Measurements from ENCODE around the gene MARCHF6. TPM values are rescaled to one million over a fixed set of nuclear protein-coding genes. Genes with fewer than 3 reads are reported as not detected.
"Not testable (repeated sequence)": the region's sequence is repeated elsewhere in the genome, so short reads cannot be mapped to it uniquely, and the experiment has no call there.

Gene MARCHF6
- total RNA-seq, 1 donor from 2014 or later = 67.4 TPM

DNA sequence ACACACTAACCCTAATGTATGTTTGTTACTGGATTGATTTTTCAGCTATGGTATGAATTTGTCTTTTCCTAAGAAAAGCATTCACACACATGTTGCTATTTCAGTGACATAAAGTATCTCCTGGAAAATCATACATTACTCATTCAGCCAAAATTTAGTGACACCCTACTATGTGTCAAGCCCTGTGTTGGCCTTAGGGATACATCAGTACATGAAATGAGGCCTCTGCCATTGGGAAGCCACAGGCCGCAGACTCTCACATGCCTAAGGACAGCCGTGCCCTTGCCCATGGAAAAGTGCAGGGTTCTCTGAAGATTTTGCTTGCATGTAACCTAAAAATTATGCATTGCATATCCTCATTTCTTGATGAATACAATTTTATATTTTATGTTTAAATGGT is 5.2 kb upstream of the MARCHF6 start:
- DNase-seq (ENCODE audit: low spot score) = no peak
- no peak for ATAC-seq

DNA sequence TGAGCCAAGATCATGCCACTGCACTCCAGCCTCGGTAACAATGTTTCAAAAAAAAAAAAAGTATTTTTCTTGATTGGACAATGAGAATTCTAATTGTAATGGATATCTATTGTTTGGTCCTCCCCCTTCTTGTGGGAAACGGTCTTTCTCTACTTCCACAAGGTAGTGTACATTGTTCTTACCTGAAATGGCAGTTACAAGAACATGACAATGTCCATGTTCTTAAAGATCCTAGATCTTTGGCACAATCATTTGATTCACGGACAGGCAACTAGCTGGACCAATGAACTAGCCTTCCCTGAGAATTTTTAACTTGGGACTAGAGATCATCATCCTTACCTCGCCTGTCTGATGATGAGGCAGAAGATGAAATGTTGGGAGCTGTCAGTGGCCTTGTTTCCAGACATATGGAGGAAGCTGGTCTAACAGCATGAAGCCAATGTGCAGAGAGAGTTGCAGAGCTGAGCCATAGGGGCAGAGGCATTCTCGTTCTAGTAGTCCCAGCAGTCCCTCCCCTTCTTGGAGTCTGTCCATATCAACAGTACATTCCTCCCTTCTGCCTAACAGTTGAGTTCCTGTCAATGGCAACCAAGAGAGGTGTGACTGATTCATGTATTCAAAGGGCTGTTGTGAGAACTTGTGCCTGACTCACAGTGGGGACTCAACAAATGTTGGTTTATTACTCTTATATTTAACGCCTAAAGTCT is 2.1 kb upstream of the MARCHF6 start:
- ATAC-seq (no peak), DNase-seq (ENCODE audit: low spot score) (no peak)

DNA sequence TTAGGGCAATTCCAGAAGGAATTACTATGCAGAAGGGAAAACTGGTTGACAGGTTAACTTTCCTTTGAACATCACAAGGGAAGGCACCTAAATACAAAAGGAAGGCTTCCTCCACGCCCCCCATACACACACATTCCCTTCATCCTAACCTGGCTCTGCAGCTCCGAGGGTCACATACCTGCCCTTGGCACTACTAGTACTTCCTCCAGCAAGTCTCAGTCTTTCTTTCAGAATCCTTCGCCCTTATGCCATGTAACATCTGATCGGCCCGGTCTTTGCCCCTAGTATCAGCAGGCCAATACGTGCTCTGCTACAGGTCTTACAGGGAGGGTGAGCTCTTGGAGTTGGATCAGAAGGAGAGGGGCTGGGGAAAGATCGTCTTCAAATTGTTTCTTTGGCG is 1.6 kb upstream of the MARCHF6 start:
- DNase-seq (ENCODE audit: low spot score) (no peak), ATAC-seq (no peak)

DNA sequence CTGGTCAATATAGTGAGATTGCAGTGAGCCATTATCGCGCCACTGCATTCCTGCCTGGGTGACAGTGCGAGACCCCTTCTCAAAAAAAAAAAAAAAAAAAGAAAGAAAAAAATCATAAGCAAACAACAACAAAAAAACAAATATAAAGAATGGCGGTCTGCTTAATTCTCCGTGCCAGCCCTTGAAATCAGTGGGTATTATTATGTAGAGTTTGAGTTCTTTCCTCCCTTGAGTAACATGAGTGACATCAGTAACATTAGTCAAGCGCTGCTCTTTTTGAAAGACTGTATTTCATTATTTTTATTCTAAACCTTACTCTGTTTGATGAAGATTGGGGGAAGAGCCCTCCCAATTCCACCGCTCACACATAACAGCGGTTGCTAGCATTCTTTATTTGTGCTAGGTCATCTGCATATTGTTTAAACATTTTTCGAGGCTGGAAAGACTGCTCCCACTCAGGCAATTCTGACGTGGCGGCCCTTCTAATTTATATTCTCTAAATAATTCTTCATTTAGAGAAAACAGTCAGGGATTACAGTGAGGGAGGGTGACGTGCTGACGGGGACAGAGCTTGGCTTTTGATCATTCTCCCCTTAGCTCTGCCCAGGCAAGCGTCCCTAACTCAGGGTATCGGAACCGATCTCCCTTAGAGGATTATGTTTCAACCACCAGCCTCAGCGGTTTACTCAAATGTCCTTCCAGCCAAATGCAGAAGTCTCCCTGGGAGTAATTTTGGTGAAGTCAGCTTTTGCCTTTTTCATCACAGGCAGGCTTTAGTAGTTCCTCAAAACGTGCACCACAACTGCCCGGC is 860 bp upstream of the MARCHF6 start:
- ATAC-seq (peak; percentile 38), DNase-seq (ENCODE audit: low spot score) (no peak)

DNA sequence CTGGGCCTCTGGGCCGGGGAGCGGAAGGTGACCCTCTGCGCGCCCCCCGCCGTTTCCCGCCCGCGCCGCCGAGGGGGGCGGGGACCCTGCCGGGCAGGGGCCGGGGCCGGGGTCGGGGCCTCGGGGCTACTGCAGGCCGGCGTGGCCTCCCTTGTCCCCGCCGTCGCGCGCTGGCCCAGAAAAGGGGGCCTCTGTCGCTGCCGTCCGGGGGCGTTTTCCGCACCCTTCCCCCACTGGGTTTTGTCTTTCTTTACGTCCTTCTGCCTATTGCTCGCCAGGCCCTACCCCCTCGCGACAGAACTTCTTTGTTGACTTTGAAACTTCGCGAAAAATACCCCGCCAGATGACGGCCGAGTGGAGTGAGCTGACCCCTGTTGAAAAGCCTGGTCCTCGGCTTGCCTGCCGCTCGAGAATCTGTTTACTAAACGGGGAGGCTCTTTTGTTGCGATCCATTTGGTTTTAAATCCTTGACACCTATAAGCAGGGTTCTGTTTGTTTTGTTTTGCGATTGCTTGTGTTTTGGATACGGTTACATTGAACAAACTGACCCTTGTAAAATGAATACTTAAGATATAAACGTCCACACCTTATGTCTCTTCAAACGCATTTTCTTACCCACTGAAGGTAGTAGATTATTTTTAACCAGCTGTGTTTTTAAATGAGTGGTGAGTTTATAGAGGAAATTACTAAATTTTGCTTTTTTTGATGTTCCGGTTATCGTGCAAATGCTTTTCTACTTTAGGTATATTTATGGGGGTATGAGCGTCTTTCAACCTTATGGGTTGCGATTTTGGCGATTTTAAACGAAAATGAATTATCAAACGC is 765 bp downstream of the MARCHF6 start:
- peak; percentile 23 for ATAC-seq
- peak; percentile 62 for DNase-seq (ENCODE audit: low spot score)

DNA sequence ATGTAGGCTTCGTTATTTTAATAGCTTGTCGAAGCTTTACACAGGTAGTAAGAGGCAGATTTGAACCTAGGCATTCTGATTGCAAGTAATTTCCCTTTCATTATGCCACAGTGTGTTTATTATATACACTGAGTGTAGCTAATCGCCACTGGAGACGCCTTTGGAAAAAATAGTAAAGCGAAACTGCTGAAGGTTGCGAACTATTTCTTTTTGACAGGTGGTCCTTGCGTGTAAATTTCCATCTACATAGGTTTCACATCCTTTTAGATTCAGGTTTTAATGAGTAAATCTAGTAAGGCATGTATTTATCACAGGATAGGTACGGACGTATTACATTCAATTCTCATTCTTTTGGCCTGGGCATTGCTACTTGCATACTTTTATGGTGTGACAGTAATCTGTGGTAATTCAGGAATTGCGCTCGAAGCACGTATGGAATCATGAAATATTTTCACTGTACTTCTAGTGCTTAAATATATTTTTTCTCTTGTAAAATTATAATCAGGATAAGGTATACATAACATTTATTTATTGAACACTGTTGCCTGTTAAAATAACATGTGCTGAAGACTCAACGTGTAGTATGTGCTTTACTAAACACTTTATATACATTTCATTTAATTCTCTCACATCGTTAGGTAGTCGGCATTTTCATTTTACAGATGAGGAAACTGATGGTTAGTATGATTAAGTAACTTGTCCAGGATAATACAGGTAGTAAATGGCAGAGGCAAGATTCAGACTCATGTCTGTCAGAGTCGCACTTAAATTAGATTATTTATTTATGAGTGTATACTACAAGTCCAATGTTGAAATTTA is 1.8 kb downstream of the MARCHF6 start:
- DNase-seq (ENCODE audit: low spot score) (no peak), ATAC-seq (no peak)

DNA sequence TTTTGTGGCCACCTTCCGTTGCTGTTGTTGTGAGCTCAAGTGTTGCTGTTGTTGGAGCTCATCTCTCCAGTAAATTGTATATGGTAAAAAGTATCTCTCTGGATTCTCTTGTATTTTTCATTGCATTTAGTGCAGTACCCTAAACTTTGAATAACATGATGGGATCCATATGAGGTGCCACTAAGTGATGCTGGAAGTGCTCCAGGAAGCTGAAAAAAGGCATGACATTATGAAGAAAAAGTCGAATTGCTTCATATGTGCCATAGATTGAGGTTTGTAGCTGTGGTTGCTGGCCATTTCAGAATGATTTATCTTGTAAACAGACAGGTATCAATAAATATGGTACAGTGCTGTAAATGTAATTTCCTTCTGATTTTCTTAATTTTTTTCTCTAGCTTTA is 5.5 kb downstream of the MARCHF6 start:
- ATAC-seq (no peak), DNase-seq (ENCODE audit: low spot score) (no peak)

DNA sequence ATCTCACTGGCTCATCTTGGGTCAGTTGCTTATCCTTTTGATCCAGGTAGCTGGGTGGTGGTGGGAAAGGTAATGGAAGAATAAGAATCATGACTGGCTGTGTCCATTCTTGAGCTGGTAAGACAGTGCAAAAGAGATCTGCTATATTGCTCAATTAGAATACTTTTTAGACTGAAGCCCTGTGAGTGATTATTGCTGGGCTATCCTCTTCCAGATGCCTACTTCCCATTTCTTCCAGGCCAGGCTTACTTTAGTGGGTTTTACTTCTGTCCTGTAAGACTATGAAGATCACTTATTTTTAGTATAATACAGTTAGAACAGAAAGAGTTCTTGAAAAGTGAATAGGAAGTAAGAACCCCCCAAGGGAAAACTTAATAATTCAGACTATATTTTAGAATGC is 7.2 kb downstream of the MARCHF6 start:
- no peak for ATAC-seq

DNA sequence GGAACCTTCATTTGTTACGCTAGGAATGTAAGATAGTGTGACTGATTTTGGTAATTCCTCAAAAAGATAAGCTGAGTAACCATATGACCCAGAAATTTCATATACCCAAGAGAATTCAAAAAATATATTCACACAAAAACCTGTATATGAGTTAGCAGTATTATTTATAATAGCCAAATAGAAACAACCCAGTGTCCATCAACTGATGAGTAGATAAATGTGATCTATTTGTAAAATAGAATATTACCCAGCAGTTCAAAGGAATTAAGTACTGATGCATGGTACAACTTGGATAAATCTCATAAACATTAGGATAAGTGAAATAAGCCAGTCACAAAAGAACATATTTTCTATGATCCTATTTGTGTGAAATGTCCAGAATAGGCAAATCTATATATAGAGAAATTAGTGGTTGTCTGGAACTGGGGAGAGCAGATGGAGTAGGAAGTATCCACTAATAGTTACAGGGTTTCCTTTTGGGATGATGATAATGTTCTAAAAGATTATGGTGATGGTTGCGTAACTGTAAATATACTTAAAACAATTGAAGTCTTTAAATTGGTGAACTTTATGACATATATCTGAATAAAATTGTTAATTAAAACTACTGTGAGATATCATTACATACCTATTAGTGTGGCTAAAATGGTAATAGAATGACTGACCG is 10.2 kb downstream of the MARCHF6 start:
- ATAC-seq (no peak), DNase-seq (ENCODE audit: low spot score) (no peak)

More for the DNA sequence above, 7.2 kb downstream of the MARCHF6 start:
- DNase-seq (ENCODE audit: low spot score) = no peak

DNA sequence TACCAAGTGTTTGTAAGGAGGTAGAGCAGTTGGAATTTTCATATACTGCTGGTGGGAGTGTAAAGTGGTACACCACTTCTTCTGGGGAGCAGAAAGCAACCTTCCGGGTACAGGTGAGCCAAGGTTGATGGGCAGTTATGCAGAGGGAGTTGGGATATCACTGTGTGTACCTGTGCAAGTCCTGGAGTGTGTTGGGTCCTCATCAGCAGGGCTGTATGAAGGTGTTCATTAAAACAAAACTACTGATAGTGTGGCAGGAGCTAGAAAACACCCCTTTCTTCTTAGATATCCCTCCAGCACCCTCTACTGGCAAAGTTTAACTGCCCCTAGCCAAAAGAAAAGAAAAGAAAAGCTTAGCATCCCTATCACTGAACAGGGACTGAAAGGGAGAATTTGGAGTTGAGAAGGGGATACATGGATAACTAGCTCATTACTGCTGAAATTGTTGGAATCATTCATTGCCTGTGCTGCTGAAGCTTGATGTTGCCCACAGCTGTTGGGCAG is 10.7 kb downstream of the MARCHF6 start:
- peak; percentile 91 for ATAC-seq

DNA sequence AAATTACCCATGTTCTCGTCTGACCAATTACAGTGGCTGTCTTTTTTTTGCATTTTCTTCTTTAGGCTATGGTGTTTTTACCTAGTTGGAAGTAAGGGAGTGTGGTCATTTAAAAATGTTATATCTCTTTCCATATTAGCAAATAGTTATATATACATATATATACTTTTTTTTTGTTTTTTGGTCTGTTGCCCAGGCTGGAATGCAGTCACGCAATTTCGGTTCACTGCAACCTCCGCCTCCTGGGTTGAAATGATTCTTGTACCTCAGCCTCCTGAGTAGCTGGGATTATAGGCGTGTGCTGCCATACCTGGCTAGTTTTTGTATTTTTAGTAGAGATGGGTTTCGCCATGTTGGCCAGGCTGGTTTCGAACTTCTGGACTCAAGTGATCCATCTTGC is 12.3 kb downstream of the MARCHF6 start:
- DNase-seq (ENCODE audit: low spot score) (no peak), ATAC-seq (no peak)

More for the DNA sequence above, 10.7 kb downstream of the MARCHF6 start:
- no peak for DNase-seq (ENCODE audit: low spot score)

DNA sequence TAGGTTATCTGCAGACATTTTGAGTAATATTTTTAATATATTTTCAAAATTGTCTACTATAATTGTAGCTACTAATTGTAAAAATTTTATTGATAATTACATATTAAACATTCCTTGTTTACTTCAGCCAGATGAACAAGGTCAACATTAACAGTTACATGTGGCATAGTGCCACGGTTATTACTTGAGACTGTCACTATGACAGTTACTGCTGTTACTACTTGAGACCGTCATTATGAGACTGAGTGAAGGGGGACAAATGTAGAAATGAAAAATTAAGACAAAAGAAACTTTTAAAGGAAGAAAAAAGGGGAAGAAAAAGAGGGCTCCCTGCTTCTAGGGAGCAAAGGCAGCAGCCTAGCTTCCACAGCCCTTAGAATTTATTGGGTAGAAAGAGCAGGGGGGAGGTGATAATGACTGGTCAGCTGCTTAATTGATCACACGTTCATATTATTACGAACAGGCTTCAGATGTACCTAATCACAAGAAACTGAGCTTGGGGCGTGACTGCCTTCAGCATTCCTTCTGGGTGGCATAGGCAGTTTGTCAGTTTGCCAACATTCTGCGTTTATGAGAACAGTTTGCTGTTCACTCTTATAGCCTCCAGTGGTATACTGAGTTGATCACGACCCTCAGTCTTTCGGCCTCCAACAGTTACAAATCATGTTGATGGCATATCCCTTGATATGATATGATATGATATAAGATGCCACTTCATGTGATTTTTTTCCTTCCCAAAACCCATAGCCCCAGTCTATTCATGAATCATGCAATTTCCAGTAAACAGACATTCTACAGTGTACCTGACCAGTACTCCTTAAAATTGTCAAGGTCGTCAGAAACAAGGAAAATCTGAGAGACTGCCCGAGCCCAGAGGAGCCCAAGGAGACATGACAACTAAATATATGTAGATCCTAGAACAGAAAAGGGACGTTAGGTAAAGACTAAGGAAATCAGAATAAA is 13.1 kb downstream of the MARCHF6 start:
- DNase-seq (ENCODE audit: low spot score) (no peak), ATAC-seq (no peak)

DNA sequence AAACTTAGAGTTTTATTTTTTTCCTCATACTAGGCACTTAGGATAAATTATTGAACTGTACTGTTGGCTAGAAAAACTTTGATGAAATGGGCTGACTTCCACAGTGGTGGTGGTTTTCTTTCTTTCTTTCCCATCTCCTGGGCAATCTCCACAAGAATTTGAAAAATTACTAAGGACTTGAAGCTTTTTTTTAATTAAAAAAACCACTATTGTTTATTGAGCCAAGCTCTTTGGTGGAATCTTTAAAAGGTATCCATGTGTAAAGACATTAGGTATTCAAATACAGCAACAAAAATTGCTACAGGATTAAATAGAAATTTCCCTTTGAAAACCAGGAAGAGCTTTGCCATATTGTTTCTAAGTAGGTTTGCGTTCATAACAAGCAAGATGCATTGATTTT is 14.1 kb downstream of the MARCHF6 start:
- ATAC-seq = no peak
- no peak for DNase-seq (ENCODE audit: low spot score)

DNA sequence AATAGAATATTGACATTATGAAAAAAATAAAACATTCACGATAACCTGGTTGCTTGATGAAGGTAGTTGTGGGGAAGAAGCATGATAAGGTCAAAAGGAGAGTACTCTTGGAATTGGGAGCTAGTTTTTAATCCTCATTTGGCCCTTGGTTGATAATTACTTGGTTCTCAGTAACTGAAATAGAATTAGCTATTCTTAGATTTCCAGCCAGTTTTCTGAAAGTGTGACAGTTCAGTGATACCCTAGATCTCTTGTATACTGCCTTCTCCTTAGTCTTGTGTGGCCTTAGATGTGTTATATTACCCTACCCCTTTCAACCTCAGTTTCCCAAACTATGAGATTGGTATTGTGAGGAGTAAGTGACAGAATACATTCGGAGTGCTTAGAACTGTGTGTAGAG is 17.4 kb downstream of the MARCHF6 start:
- no peak for DNase-seq (ENCODE audit: low spot score)
- ATAC-seq = no peak

DNA sequence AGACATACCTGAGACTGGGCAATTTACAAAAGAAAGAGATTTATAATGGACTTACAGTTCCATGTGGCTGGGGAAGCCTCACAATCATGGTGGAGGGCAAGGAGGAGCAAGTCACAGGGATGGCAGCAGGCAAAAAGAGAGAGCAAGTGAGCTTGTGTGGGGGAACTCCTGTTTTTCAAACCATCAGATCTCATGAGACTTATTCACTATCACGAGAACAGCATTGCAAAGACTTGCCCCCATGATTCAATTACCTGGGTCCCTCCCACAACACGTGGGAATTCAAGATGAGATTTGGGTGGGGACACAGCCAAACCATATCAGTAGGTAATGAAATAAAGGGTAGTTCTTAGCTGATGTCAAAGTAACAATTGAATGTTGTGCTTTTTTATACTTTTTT is 17.9 kb downstream of the MARCHF6 start:
- not testable (repeated sequence) for DNase-seq (ENCODE audit: low spot score); ATAC-seq

DNA sequence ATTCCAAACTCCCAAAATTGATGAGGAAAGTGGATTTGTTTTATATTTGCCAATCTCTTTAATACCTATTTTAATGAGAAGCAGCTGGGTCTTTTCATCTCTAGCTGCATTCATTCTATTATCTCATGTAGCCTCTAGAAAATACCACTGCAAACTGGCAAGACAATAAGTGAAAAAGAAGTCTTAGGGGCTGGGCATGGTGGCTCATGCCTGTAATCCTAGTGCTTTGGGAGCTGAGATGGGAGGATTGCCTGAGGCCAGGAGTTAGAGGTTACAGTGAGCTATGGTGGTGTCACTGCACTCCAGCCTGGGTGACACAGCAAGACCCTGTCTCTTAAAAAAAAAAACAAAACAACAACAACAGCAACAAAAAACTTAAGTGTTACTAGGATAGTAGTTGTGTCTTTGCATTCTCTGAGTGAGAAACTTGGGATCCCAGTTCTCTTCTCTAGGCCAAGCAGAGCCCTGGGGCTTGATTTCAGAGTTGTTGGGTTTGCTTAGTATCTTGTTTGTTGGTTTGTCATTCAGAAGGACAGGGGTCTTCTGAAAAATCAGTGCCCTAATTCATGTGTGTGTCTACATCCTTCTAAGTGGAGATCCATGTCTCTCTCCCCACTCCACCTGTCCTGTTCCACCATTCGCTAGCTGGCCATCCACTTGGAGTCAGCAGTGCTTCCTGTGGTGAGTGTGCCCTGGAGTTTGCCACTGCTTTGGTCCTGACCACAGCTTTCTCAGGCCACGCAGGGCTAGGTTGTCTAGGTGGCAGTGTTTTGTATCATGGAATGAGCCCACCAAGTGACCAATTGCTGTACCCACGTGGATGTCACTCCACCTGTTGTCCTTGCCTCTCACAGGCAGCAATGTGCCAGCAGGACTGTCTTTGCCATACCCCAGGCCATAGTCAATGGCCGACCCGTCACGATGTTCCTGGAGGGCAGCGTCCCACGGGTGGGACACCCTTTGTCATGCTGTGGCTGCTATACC is 19.5 kb downstream of the MARCHF6 start:
- DNase-seq (ENCODE audit: low spot score) = no peak
- ATAC-seq = peak; percentile 19
